Activated CD4-positive, CD25-positive, alpha-beta regulatory T cell treated with anti-CD3 and anti-CD28 coated beads, Interleukin-2, amount 50 U/mL, for 72 hours (primary cell): ENCODE measurements around the gene TLX1.

Experiments used
- DNase-seq: peaks from one replicate; pipeline ENCODE4 v3.0.0; 2021

TLX1 gene

DNA sequence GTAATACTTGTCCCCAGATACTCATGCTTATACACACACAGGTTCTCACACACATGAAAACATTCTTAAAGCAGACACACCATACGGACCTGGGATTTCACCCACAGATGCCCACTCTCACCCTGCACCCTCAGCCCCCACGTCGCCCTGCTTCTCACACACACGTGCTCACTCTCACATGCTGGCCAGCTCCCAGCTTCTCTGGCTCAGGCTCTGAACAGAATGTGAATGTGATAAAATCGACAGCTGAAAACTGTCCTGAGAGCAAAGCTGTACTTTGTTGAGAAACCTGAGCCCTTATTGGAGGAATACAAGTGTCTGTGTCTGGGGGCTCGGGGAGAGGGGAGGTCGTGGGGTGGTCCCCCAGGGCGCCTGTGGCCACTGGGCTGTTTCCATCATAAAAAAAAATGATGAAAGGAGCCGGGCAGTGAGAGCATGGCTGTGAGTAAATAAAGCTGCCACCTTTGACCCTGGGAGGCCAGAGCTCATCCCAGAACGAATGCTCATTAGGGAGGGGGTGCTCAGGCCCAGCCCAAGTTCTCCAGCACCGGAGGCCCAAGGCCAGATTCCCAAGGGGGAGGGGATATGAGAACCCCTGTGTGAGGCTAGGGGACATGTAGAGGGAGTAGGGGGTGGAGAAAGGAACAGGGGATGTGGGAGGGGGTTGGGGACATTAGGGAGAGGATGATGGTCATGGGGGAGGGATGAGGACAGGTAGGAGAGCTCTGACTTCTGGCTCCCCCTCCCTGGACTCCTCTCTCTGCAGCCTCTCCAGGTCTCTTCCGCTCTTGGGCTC is 18.1 kb upstream of the TLX1 start:
- no peak for DNase-seq

DNA sequence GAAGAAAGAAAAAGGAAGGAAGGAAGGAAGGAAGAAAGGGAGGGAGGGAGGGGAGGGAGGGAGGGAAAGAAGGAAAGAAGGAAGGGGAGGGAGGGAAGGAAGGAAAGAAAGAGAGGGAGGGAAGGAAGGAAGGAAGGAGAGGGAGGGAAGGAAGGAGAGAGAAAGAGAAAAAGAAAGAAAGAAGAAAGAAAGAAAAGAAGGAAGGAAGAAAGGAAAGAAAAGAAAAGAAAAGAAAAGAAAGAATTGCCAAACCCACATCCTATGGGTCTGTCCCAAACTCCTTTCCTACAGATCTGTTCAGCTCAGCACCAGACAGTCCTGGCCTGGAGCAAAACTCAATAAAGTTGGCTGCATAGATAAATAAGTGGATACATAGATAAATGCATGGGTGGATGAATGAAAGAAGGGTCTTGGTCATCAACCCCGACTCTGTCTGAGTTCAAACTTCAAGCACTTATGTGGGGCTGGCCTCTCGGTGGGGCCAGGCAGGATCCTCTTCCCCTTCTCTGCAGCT is 17.2 kb upstream of the TLX1 start:
- DNase-seq: no peak

DNA sequence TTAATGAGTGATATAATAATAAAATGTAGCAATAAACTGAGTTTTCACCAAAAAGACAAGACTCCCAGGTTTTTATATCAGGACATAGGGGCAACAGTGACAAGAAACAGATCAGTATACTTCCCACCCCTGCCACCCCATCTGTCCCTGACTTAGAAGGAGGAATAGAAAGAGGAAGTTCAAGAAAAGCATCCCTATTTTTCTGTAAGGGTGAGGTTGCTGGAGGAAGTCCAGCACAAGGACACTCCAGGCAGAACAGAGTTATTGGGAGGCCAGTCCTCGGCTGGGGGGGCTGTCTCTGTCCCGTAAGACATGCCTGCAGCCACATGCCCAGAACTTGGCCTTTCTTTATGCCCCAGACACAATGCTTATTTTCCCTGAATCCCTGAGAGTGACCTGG is 16.5 kb upstream of the TLX1 start:
- no peak for DNase-seq

DNA sequence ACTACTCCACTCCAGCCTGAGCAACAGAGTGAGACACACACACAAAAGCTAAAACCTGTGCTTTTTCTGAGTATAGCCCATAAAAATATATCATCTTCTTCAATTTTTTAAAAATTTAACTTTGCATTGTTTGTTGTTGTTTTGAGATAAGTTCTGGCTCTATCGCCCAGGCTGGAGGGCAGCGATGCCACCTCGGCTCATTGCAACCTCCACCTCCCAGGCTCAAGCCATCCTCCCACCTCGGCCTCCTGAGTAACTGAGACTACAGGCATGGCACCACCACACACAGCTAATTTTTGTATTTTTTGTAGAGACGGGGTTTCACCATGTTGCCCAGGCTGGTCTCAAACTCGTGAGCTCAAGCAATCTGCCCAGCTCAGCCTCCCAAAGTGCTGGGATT is 14.3 kb upstream of the TLX1 start:
- DNase-seq: no peak

DNA sequence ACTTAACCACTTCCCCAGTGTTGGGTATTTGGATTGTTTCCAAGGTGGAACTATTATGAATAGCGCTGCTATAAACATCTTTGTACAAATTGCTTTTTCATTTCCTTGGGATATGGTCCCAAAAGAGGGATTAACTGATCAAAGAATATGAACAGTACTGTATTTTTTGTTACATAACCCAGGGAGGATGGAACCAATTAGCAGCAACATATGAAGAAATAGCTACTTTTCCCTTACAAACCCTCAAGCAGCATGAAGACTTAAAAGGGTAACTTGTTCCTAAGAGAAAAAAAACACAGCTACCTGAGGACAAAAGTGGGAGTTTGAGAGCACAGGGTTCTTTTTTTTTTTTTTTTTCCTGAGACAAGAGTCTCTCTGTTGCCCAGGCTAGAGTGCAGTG is 13.1 kb upstream of the TLX1 start:
- DNase-seq: no peak

- DNase-seq: no peak
Observed at GRCh38 chr10:101120520-101120883, 10.6 kb upstream of the TLX1 start.

GRCh38 chr10:101120884-101121653 is 10.0 kb upstream of the TLX1 start:
- no peak for DNase-seq

DNA sequence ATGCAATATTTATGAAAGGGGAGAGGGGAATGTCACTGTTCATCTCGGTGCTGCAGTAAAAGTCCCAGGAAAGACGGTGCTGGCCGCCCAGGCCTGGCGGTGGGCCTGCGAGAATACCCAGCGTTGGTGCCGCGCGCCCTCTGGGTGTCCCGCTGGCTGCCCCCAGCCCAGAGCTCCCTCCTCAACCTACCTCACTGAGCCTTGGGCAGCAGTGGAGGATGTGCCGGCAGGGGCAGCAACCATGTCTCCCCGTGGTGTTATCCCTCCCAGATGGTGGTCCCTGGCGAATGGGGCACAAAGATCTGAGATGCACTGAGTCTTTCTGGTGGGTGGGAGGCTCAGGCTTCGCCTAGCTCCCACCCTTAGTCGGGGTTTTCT is 9.5 kb upstream of the TLX1 start:
- DNase-seq: no peak

DNA sequence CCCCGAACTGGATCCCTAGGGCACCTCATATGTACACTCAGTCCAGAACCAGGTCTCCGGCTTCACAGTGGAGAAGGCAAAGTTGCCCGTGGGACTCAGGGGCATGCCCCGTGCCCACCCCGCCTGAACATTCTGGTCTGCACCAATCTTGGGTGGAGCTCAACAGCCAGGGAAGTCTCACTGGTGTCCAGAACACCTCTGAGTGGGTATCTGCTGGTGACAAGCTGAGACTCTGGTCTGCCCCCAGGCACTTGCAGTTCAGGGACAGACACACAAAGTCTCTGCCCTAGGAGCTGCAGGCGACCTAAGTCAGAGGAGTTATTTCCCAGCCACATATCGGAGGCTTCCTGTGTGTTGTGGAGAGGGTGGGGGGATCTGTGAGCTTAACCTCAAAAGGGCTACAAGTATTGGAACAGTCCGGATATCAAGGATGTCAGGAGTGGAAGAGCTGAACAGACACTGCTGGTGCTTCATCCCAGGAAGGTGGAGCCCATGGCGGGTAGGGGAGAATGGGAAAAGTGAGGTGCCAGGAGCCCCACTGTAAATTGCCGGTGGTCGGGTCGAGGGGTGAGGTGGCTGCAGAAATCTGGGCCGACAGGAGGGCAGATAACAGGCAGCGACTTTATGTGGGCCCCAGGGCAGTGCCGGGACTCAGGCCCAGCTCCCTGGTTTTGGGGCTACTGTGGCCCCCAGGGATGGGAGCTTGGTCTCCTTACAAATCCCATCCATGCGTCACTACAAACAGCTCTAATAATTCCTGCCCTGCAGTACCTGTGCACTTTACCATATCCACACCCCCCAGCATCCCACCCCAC is 8.6 kb upstream of the TLX1 start:
- DNase-seq: no peak

- DNase-seq: no peak
Observed at GRCh38 chr10:101123085-101123814, 7.8 kb upstream of the TLX1 start.

GRCh38 chr10:101123815-101124617 is 7.1 kb upstream of the TLX1 start:
- DNase-seq: no peak

DNA sequence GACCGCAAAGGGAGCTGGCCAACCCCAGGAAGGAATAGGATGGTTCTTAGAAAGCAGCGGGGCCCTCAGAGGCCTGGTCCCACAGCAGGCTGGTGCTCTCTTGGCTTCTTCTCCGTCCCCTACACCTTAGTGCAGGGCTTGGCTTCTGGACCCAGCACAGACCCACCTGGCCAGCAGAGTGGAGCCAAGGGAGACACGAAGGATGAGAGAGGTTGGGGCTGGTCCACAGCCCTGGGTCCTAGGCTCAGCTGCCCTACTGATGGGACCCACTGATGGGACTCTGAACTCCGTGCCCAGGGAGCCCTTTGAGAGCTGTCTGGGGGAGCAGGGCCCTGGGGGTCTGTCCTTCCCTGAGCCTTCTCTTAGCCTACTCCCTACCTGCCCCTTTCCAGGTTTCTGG is 6.2 kb upstream of the TLX1 start:
- no peak for DNase-seq

- no peak for DNase-seq
Observed at GRCh38 chr10:101126684-101127628, 4.1 kb upstream of the TLX1 start.

GRCh38 chr10:101130141-101130540 is 959 bp upstream of the TLX1 start:
- no peak for DNase-seq

- DNase-seq: no peak
Observed at GRCh38 chr10:101131962-101132635, 999 bp downstream of the TLX1 start.

DNA sequence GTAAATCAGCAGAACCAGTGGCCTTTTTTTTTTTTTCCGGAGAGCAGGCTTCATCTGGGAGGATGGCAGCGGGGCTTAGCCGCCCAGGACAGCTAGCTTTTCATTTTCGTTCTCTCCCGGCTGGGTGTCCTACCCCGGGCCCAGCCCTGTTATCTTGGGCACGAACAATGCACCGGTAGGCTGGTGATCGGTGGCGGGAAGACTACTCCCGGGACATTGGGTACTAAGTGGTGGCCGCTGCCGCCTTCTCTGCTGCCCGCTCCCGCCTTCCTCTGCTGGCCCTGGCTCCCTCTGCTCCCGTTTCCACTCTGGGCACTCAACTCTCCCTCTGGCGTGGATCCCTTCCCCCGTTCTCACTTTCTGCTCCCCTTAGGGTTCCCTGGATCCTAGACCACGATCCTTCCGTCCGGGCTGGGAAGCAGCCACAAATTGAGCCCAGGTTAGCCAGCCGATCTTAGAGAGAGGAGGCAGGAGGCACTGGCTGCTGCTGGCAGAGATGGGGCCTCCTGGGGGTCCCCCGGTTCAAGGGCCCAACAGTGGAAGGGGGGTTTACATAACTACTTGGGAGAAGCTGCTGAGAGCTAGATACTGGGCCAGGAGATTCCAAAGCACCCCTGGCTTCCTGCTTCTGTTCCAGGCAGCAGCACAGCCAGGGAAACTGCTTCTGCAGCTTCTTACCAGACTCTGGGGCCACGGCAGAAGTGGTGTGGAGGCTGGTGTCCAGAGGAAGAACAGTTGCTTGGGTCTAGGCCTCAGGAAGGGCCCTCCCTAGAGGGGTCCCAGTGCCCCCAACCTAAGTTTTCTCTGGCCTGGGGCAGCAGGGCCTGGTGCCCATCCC is 1.8 kb downstream of the TLX1 start:
- no peak for DNase-seq

DNA sequence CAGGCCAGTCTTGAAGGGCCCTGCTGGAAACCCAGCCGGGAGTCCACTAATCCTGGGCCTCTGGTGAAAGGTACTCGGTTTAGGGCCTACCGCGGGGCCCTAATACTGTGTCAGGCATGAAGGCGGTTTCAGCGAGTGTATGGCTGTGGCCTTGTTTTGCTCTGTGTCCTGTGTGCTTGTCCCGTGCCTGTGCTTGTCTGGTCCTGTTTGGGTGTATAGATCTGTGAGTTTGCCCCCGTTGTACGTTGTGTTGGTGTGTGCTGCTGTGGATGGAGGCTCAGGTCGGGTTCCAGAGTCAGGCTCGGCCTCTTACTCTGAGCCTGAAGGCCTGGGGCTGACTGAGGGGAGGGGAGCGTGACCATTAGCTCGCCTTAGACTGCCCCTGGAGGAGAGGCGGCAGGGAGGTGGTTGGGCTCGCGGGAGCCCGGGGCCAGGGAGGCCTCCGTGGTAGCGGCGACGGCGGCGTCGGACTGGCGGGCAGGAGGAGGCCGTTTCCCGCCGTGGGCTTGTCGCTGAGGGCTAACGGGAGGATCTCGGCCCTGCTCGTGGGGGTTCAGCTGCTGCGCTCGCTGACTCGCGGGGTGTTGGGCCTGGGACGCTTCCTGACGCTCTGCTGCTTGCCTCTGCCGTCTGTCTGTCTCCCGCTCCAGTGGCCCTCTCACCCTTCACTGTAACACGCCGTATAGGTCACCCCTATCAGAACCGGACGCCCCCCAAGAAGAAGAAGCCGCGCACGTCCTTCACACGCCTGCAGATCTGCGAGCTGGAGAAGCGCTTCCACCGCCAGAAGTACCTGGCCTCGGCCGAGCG is 2.6 kb downstream of the TLX1 start:
- no peak for DNase-seq
